GM18519 (cell line): ENCODE data around the gene FOXN1.
"Not testable (repeated sequence)": the region's sequence is repeated elsewhere in the genome, so short reads cannot be mapped to it uniquely, and the experiment has no call there.

Experiments used
- ATAC-seq: cut with Tn5 transposase; IDR thresholded peaks from one replicate; pipeline ENCODE4 v1.9.1; 2021; ENCODE audit warnings: mild to moderate bottlenecking, moderate library complexity; ENCODE audit not compliant: unreplicated experiment, low FRiP score

Gene FOXN1

GRCh38 chr17:28505986-28506665 is at the start of gene FOXN1:
Gene FOXN1, plus strand, starts transcription at chr17:28506348. Its CDS starts 17,622 bp downstream, at chr17:28523970.
- no peak for ATAC-seq

- ATAC-seq, result no peak
Observed at GRCh38 chr17:28457890-28458289, 48.3 kb upstream of the FOXN1 start.

GRCh38 chr17:28458881-28459280 is 47.3 kb upstream of the FOXN1 start:
- not testable (repeated sequence) for ATAC-seq

GRCh38 chr17:28460901-28461300 is 45.2 kb upstream of the FOXN1 start:
- no peak for ATAC-seq

- no peak for ATAC-seq
Observed at GRCh38 chr17:28466001-28466400, 40.1 kb upstream of the FOXN1 start.

- no peak for ATAC-seq
Observed at GRCh38 chr17:28466521-28467048, 39.6 kb upstream of the FOXN1 start.

GRCh38 chr17:28467456-28468025 is 38.6 kb upstream of the FOXN1 start:
- no peak for ATAC-seq

GRCh38 chr17:28468033-28468735 is 38.0 kb upstream of the FOXN1 start:
- not testable (repeated sequence) for ATAC-seq

- no peak for ATAC-seq
Observed at GRCh38 chr17:28468781-28469180, 37.4 kb upstream of the FOXN1 start.

GRCh38 chr17:28469376-28469775 is 36.8 kb upstream of the FOXN1 start:
- no peak for ATAC-seq

- no peak for ATAC-seq
Observed at GRCh38 chr17:28470266-28470913, 35.8 kb upstream of the FOXN1 start.

- no peak for ATAC-seq
Observed at GRCh38 chr17:28470914-28471366, 35.2 kb upstream of the FOXN1 start.

GRCh38 chr17:28471531-28472342 is 34.4 kb upstream of the FOXN1 start:
- ATAC-seq, result no peak

- ATAC-seq, result no peak
Observed at GRCh38 chr17:28472871-28473497, 33.2 kb upstream of the FOXN1 start.

GRCh38 chr17:28473542-28473941 is 32.6 kb upstream of the FOXN1 start, which contains the start of gene SLC13A2:
Gene SLC13A2, plus strand, starts transcription at chr17:28473644. Its CDS starts 69 bp downstream, at chr17:28473713.
- no peak for ATAC-seq

- ATAC-seq, result no peak
Observed at GRCh38 chr17:28474111-28474531, 32.0 kb upstream of the FOXN1 start.

- ATAC-seq, result no peak
Observed at GRCh38 chr17:28475151-28475900, 30.8 kb upstream of the FOXN1 start.

- ATAC-seq, result no peak
Observed at GRCh38 chr17:28476076-28476865, 29.9 kb upstream of the FOXN1 start.
